Esophagus squamous epithelium (tissue), 5 donors: ENCODE data around the gene CCDC187. TPM values are rescaled to one million over a fixed set of nuclear protein-coding genes. Genes with fewer than 3 reads are reported as not detected.

Experiments used
- DNase-seq: peaks from one replicate; lab custom pipeline; 2025; lab: John Stamatoyannopoulos, UW
- H3K27ac ChIP-seq, 4 donors: fragments of 200-600 bp; sonication (generic); one replicate each; pipeline ENCODE4 v1.5.1; 2016 to 2019; ENCODE audit warnings: mild to moderate bottlenecking in 1 of 4
- H3K27me3 ChIP-seq, 4 donors: fragments of 200-600 bp; sonication (generic); 1 replicate in 3 of 4; 2 replicates in 1 of 4; pipeline versions ENCODE4 v1.5.1 to v1.6.0; 2017 to 2021; ENCODE audit warnings: antibody characterized with exemption in 1 of 4
- H3K36me3 ChIP-seq, 3 donors: fragments of 200-600 bp; sonication (generic); one replicate each; pipeline ENCODE4 v1.5.1; 2016 to 2019
- H3K4me1 ChIP-seq, 3 donors: fragments of 200-600 bp; sonication (generic); one replicate each; pipeline ENCODE4 v1.5.1; 2017 to 2019
- H3K4me3 ChIP-seq, 4 donors: fragments of 200-600 bp; sonication (generic); 1 replicate in 3 of 4; 2 replicates in 1 of 4; pipeline ENCODE4 v1.5.1; 2016 to 2019; ENCODE audit warnings: mild to moderate bottlenecking in 2 of 4, moderate library complexity in 1 of 4
- H3K9me3 ChIP-seq, 3 donors: fragments of 200-600 bp; sonication (generic); one replicate each; pipeline ENCODE4 v1.5.1; 2016 to 2019
- POLR2A ChIP-seq, 4 donors: fragments of 450-650 bp; IDR thresholded peaks; one replicate each; pipeline ENCODE4 v1.6.1; 2017; ENCODE audit warnings: antibody characterized with exemption in 4 of 4, mild to moderate bottlenecking in 4 of 4, moderate library complexity in 3 of 4
- WGBS, 2 donors: methylation state at CpG; one replicate each; pipeline ENCODE4 v1.1.5; 2018; 5-methylcytosine and 5-hydroxymethylcytosine counted together
- intact Hi-C: fragments of 100-400 bp; cut with DNase I; formaldehyde crosslinking; loops from one replicate; pipeline ENCODE4 v1.15.0; 2022
- total RNA-seq, 4 donors: library from RNA; depleted of rRNA; stranded (reverse); fragments of >200 nt; gene quantifications; one replicate each; pipeline ENCODE4 v1.1.0, GENCODE V29; 2016
- TF ChIP-seq, protein P1 (sequence below), 6 experiments: fragments of 450-650 bp in 4 of 6; fragments of 200-600 bp in 2 of 6; sonication (generic) in 2 of 6; IDR thresholded peaks; one replicate each; pipeline ENCODE4 v1.5.1; 2016 to 2019; ENCODE audit warnings: antibody characterized with exemption in 6 of 6, mild to moderate bottlenecking in 4 of 6, moderate library complexity in 4 of 6
- donor health status: DM: yes; HTN: yes; CAD: no.

The CCDC187 gene
- total RNA-seq, 4 donors from 2014 or later, result not detected

DNA sequence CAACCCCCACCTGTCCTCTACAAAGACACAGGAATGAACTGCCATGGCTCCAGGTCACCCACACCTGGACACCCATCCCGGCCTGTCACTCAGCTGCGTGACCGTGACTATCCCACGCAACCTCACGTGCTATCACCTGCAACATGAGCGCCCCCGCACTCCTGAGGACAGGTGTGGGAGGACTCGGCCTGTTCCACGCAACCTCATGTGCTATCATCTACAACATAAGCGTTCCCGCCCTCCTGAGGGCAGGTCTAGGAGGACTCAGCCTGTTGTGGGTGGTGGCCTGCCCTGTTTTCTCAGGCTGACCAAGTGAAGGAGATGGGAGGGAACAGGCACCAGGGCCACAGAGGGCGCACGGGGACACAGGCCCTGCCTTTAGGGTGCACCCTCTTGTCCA is 62.4 kb downstream of the CCDC187 start:
- Histone ChIP-seq H3K4me3 (no peak overlapping the region), H3K27me3 (peaks cover 0 to 5% (median 0%) of the 10 kb centered on the region in 4 donors), H3K9me3 (no peaks in the 10 kb centered on the region), H3K4me1 (peaks cover 13 to 51% (median 14%) of the 10 kb centered on the region in 3 donors), H3K27ac (no peak overlapping the region), H3K36me3 (peaks cover 0 to 11% (median 3%) of the 10 kb centered on the region in 3 donors)
- 90% methylated on average over 13 of the region's 13 CpGs; no CpG with 5 or more reads in 1 of the 2 donors for WGBS, 2 donors
- TF ChIP-seq POLR2A (IDR thresholded peaks at IDR 0.05), result no peak
- intact Hi-C loops, result no loop called here
- DNase-seq, result no peak

DNA sequence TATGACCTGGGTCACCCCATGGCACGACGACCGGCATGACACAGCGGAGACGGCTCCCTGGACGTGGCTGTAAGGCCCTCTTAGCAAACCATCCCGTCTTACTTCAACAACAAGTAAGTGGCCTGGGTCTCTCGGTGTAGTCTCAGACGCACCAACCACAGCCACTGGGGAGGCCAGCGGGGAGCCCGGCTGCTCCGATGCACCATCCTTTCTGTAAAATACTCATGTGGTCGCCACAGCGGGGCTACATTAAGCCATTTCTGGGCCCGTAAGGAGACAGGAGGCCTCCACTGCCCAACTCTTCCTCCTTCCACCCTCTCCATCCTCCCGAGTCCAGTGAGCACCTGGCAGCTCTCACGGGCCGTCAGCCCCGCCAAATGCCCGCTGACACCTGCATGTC is 63.0 kb downstream of the CCDC187 start:
- H3K9me3 ChIP-seq, result no peaks in the 10 kb centered on the region
- WGBS, 2 donors, result 75 to 95% methylated on average over 4 to 17 of the region's 20 CpGs
- peaks cover 0 to 17% (median 8%) of the 10 kb centered on the region in 3 donors for H3K36me3 ChIP-seq
- no peak overlapping the region for H3K27ac ChIP-seq
- intact Hi-C loops, result no loop called here
- H3K4me1 ChIP-seq, result peaks cover 13 to 45% (median 14%) of the 10 kb centered on the region in 3 donors
- H3K27me3 ChIP-seq, result no peaks in the 10 kb centered on the region
- H3K4me3 ChIP-seq, result no peak overlapping the region
- no peak for DNase-seq
- TF ChIP-seq, protein P1, sequence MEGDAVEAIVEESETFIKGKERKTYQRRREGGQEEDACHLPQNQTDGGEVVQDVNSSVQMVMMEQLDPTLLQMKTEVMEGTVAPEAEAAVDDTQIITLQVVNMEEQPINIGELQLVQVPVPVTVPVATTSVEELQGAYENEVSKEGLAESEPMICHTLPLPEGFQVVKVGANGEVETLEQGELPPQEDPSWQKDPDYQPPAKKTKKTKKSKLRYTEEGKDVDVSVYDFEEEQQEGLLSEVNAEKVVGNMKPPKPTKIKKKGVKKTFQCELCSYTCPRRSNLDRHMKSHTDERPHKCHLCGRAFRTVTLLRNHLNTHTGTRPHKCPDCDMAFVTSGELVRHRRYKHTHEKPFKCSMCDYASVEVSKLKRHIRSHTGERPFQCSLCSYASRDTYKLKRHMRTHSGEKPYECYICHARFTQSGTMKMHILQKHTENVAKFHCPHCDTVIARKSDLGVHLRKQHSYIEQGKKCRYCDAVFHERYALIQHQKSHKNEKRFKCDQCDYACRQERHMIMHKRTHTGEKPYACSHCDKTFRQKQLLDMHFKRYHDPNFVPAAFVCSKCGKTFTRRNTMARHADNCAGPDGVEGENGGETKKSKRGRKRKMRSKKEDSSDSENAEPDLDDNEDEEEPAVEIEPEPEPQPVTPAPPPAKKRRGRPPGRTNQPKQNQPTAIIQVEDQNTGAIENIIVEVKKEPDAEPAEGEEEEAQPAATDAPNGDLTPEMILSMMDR (IDR thresholded peaks at IDR 0.05), result no peak
- no peak for TF ChIP-seq POLR2A (IDR thresholded peaks at IDR 0.05)

DNA sequence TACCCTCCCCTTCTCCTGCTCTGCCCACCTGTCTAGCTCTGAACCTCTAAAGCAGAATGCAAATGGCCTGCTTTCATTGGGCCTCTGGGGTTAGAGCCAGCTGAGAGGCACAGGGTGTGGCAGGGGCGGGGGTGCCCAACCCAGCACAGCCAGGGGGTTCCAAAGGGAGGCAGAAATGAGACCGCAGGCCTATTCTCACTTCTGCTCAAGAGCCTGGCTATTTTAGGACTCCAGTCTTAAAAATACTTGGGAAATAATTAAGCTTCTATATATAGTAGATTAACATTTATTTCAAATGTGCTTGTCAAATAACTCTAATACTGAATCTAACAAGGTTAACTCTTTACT is 63.9 kb downstream of the CCDC187 start:
- H3K4me1 ChIP-seq, result peaks cover 9 to 39% (median 13%) of the 10 kb centered on the region in 3 donors
- TF ChIP-seq POLR2A (IDR thresholded peaks at IDR 0.05), result no peak
- TF ChIP-seq, protein P1 (IDR thresholded peaks at IDR 0.05), result no peak
- DNase-seq, result no peak
- no peak overlapping the region for H3K27ac ChIP-seq
- 57% methylated on average over 2 of the region's 2 CpGs; no CpG with 5 or more reads in 1 of the 2 donors for WGBS, 2 donors
- H3K4me3 ChIP-seq, result no peak overlapping the region
- no peaks in the 10 kb centered on the region for H3K9me3 ChIP-seq
- intact Hi-C loops, result loop anchor here (10.0 kb wide), 1 partner anchor 465 kb away; no protein-coding TSS in a partner anchor
- H3K27me3 ChIP-seq, result no peaks in the 10 kb centered on the region
- peaks cover 8 to 27% (median 9%) of the 10 kb centered on the region in 3 donors for H3K36me3 ChIP-seq

DNA sequence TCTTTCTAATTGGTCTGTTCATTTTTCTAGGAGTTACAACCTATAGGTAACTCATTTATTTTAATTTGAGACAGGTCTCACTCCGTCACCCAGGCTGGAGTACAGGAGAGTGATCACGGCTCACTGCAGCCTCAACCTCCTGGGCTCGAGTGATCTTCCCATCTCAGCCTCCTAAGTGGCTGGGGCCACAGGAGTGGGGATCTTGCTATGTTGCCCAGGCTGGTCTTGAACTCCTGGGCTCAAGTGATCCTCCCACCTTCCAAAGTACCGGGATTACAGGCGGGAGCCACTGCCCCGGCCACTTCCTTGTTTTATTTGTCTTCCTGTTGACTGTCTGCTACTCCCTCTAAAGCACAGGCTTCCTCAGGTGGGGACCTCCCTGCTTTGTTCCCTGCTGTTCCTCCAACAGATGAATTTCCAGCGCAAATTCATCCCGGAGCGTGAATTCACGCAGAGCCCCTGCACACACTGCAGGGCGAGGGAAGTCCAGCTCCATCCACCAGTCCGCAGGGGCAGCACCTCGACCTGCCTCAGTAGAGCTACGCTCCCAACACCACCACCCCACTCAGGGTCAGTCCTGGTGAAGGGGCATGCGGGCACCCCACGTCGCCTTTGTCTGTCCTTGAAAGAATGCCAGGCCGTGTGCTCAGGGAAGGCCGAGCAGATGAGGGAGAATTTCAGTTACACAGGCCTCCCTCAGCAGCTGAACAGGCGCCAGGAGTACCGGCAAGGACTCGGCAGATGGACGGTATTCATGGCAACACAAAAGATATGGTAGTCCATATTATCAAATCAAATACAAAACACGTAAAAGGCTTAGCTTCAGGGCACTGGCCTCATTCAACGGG is 64.5 kb downstream of the CCDC187 start:
- Histone ChIP-seq H3K27me3 (no peaks in the 10 kb centered on the region), H3K27ac (no peak overlapping the region), H3K9me3 (no peaks in the 10 kb centered on the region), H3K36me3 (peaks cover 8 to 33% (median 9%) of the 10 kb centered on the region in 3 donors), H3K4me3 (no peak overlapping the region), H3K4me1 (peaks cover 3 to 33% (median 7%) of the 10 kb centered on the region in 3 donors)
- no peak for DNase-seq
- TF ChIP-seq POLR2A (IDR thresholded peaks at IDR 0.05), result no peak
- TF ChIP-seq, protein P1 (IDR thresholded peaks at IDR 0.05), result no peak
- intact Hi-C loops, result loop anchor here (10.0 kb wide), 1 partner anchor 465 kb away; no protein-coding TSS in a partner anchor
- 69 to 71% methylated on average over 16 to 24 of the region's 25 CpGs for WGBS, 2 donors

DNA sequence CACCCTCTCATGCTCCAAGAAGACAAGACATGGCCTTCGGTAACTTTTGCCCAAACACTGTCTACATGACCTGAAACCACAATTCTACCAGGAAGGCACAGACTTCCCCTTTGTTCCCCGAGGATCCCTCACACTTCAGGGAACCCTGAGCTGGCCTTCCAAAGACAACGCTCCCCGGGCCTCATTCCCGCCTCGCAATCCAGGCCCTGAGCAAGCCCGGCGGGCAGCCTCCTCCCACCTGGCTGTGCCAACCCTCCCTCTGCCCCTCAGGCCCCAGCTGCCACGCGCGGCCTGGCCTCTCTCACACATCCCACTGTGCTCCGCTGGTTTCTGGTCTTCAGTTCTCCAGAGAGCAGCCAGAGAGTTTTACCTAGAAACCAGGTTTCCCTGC is 65.6 kb downstream of the CCDC187 start:
- H3K27ac ChIP-seq, result no peak overlapping the region
- WGBS, 2 donors, result 50 to 71% methylated on average over 11 to 12 of the region's 12 CpGs
- peaks cover 8 to 35% (median 9%) of the 10 kb centered on the region in 3 donors for H3K36me3 ChIP-seq
- H3K9me3 ChIP-seq, result no peaks in the 10 kb centered on the region
- intact Hi-C loops, result loop anchor here (10.0 kb wide), 1 partner anchor 466 kb away; no protein-coding TSS in a partner anchor
- no peaks in the 10 kb centered on the region for H3K27me3 ChIP-seq
- H3K4me3 ChIP-seq, result no peak overlapping the region
- DNase-seq, result no peak
- TF ChIP-seq POLR2A (IDR thresholded peaks at IDR 0.05), result no peak
- TF ChIP-seq, protein P1 (IDR thresholded peaks at IDR 0.05), result no peak
- peaks cover 0 to 23% (median 3%) of the 10 kb centered on the region in 3 donors for H3K4me1 ChIP-seq
